Gastroesophageal sphincter (tissue), 4 donors: ENCODE data around the gene B4GALNT2. TPM values are rescaled to one million over a fixed set of nuclear protein-coding genes. Genes with fewer than 3 reads are reported as not detected.
A peak's percentile ranks its signal among the peaks of the same experiment; 100 is the strongest.
"Not testable (repeated sequence)": the region's sequence is repeated elsewhere in the genome, so short reads cannot be mapped to it uniquely, and the experiment has no call there.

Experiments
- ATAC-seq: fragments of 150-250 bp; one replicate; pipeline ENCODE4 v1.9.1; 2016; ENCODE audit warnings: mild to moderate bottlenecking, moderate library complexity
- H3K27ac ChIP-seq, 4 donors: fragments of 200-600 bp; sonication (generic) in 3 of 4; 1 replicate in 3 of 4; 2 replicates in 1 of 4; pipeline ENCODE4 v1.5.1; 2016 to 2019
- H3K27me3 ChIP-seq: fragments of 200-600 bp; sonication (generic); one replicate; pipeline ENCODE4 v1.5.1; 2019
- H3K36me3 ChIP-seq, 2 donors: fragments of 200-600 bp; sonication (generic); one replicate each; pipeline ENCODE4 v1.5.1; 2019; ENCODE audit warnings: control low read depth in 1 of 2
- H3K4me1 ChIP-seq, 3 donors: fragments of 200-600 bp; sonication (generic); 1 replicate in 2 of 3; 2 replicates in 1 of 3; pipeline ENCODE4 v1.5.1; 2016 to 2019; ENCODE audit warnings: control low read depth in 2 of 3
- H3K4me3 ChIP-seq, 2 donors: fragments of 200-600 bp; sonication (generic); one replicate each; pipeline ENCODE4 v1.5.1; 2019; ENCODE audit warnings: mild to moderate bottlenecking in 1 of 2, moderate library complexity in 1 of 2
- H3K9me3 ChIP-seq, 3 donors: fragments of 200-600 bp; sonication (generic); one replicate each; pipeline ENCODE4 v1.5.1; 2017 to 2019; ENCODE audit warnings: control low read depth in 2 of 3
- CTCF ChIP-seq, 4 experiments: fragments of 200-600 bp in 2 of 4; fragments of 450-650 bp in 2 of 4; sonication (generic) in 1 of 4; IDR thresholded peaks; one replicate each; pipeline ENCODE4 v1.5.1; 2017 to 2019; ENCODE audit warnings: antibody characterized with exemption in 4 of 4, mild to moderate bottlenecking in 2 of 4, moderate library complexity in 2 of 4
- EP300 ChIP-seq: sonication (generic); formaldehyde crosslinking; IDR thresholded peaks from one replicate; pipeline ENCODE4 v1.6.1; 2017; ENCODE audit warnings: antibody characterized with exemption, mild to moderate bottlenecking
- POLR2A ChIP-seq, 2 donors: fragments of 450-650 bp; IDR thresholded peaks; one replicate each; pipeline ENCODE4 v1.6.1; 2017; ENCODE audit warnings: antibody characterized with exemption in 2 of 2, mild to moderate bottlenecking in 2 of 2, moderate library complexity in 1 of 2
- POLR2AphosphoS5 ChIP-seq: sonication (generic); formaldehyde crosslinking; IDR thresholded peaks from one replicate; pipeline ENCODE4 v1.6.1; 2017; ENCODE audit warnings: antibody characterized with exemption
- WGBS, 2 donors: methylation state at CpG; one replicate each; pipeline ENCODE4 v1.1.5; 2018; ENCODE audit warnings: low coverage in 1 of 2; 5-methylcytosine and 5-hydroxymethylcytosine counted together
- total RNA-seq, 4 donors: library from RNA; depleted of rRNA; stranded (reverse); fragments of >200 nt; gene quantifications; one replicate each; pipeline ENCODE4 v1.1.0, GENCODE V29; 2016

Gene B4GALNT2
- not detected for total RNA-seq

- peak within 1 kb of the TSS in 1 of 2 donors; percentile 34 for H3K4me3 ChIP-seq
- ATAC-seq, result no peak
Observed at GRCh38 chr17:49132699-49133364, at the start of gene B4GALNT2. Gene B4GALNT2, plus strand, starts transcription at chr17:49132769. Its CDS starts 24 bp downstream, at chr17:49132793.

GRCh38 chr17:49085046-49085445, 47.5 kb upstream of the B4GALNT2 start:
- not testable (repeated sequence) for H3K4me3 ChIP-seq, H3K27ac ChIP-seq, ATAC-seq, H3K4me1 ChIP-seq, H3K9me3 ChIP-seq, H3K36me3 ChIP-seq
- 41 to 59% methylated on average over 2 of the region's 2 CpGs for WGBS, 2 donors
- peaks cover 60% of the 10 kb centered on the region for H3K27me3 ChIP-seq

More at GRCh38 chr17:49132699-49133364, at the start of gene B4GALNT2:
- peaks cover 0 to 12% (median 9%) of the 10 kb centered on the region in 3 donors for H3K4me1 ChIP-seq
- TF ChIP-seq CTCF (IDR thresholded peaks at IDR 0.05) (no peak), EP300 (no peak), POLR2AphosphoS5 (no peak), POLR2A (IDR thresholded peaks at IDR 0.05) (no peak)
- peaks cover 0 to 18% (median 0%) of the 10 kb centered on the region in 3 donors for H3K9me3 ChIP-seq
- peaks cover 76% of the 10 kb centered on the region for H3K27me3 ChIP-seq
- H3K27ac ChIP-seq, result no peak within 1 kb of the TSS
- 33 to 42% methylated on average over 2 of the region's 65 CpGs for WGBS, 2 donors
- H3K36me3 ChIP-seq, result no peaks in the 10 kb centered on the region

GRCh38 chr17:49085565-49086315, 46.8 kb upstream of the B4GALNT2 start:
- WGBS, 2 donors, result 70 to 71% methylated on average over 2 to 4 of the region's 5 CpGs
- H3K4me3 ChIP-seq, result no peak overlapping the region
- no peak overlapping the region for H3K27ac ChIP-seq
- TF ChIP-seq EP300, result no peak
- no peak for TF ChIP-seq CTCF (IDR thresholded peaks at IDR 0.05)
- TF ChIP-seq POLR2AphosphoS5, result no peak
- TF ChIP-seq POLR2A (IDR thresholded peaks at IDR 0.05), result no peak
- no peaks in the 10 kb centered on the region for H3K4me1 ChIP-seq
- no peak for ATAC-seq
- H3K9me3 ChIP-seq, result no peaks in the 10 kb centered on the region
- no peaks in the 10 kb centered on the region for H3K36me3 ChIP-seq
- H3K27me3 ChIP-seq, result peaks cover 57% of the 10 kb centered on the region

- WGBS, 2 donors, result 0% methylated on average over 1 of the region's 1 CpG; no CpG with 5 or more reads in 1 of the 2 donors
- no peak for ATAC-seq
- peaks cover 57% of the 10 kb centered on the region for H3K27me3 ChIP-seq
- H3K4me1 ChIP-seq, result no peaks in the 10 kb centered on the region
- no peaks in the 10 kb centered on the region for H3K9me3 ChIP-seq
- no peak overlapping the region for H3K4me3 ChIP-seq
- TF ChIP-seq CTCF (IDR thresholded peaks at IDR 0.05) (no peak), POLR2AphosphoS5 (no peak)
- H3K27ac ChIP-seq, result no peak overlapping the region
- no peaks in the 10 kb centered on the region for H3K36me3 ChIP-seq
Observed at GRCh38 chr17:49086316-49086605, 46.3 kb upstream of the B4GALNT2 start.

GRCh38 chr17:49086649-49087048, 45.9 kb upstream of the B4GALNT2 start:
- ATAC-seq, result no peak
- no peak overlapping the region for H3K27ac ChIP-seq
- no peak for TF ChIP-seq POLR2AphosphoS5
- TF ChIP-seq POLR2A (IDR thresholded peaks at IDR 0.05), result no peak
- no peak for TF ChIP-seq CTCF (IDR thresholded peaks at IDR 0.05)
- TF ChIP-seq EP300, result no peak
- no peak overlapping the region for H3K4me3 ChIP-seq
- no peaks in the 10 kb centered on the region for H3K36me3 ChIP-seq
- no peaks in the 10 kb centered on the region for H3K4me1 ChIP-seq
- no peaks in the 10 kb centered on the region for H3K9me3 ChIP-seq
- peaks cover 61% of the 10 kb centered on the region for H3K27me3 ChIP-seq
